ENCODE measurements around the gene KYAT1. TPM values are rescaled to one million over a fixed set of nuclear protein-coding genes. Genes with fewer than 3 reads are reported as not detected.

Gene KYAT1
- total RNA-seq, 2 experiments from 2014 or later = 17.0 to 18.6 TPM

DNA sequence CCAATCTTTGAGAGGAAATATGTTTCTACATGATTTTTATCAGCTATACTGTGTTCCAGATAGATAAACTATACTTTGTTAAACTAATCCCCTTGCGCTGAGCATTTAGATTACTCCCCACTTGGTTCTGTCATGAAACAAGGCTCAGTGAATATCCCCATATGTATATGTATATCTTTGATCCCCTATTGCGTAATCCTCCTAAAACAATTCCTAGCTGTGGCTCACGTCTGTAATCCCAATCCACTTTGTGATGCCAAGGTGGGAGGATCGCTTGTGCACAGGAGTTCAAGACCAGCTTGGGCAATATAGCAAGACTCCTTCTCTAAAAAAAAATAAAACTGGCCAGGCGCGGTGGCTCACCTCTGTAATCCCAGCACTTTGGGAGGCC lies 41.7 kb upstream of the KYAT1 start:
- TF ChIP-seq, protein P1, sequence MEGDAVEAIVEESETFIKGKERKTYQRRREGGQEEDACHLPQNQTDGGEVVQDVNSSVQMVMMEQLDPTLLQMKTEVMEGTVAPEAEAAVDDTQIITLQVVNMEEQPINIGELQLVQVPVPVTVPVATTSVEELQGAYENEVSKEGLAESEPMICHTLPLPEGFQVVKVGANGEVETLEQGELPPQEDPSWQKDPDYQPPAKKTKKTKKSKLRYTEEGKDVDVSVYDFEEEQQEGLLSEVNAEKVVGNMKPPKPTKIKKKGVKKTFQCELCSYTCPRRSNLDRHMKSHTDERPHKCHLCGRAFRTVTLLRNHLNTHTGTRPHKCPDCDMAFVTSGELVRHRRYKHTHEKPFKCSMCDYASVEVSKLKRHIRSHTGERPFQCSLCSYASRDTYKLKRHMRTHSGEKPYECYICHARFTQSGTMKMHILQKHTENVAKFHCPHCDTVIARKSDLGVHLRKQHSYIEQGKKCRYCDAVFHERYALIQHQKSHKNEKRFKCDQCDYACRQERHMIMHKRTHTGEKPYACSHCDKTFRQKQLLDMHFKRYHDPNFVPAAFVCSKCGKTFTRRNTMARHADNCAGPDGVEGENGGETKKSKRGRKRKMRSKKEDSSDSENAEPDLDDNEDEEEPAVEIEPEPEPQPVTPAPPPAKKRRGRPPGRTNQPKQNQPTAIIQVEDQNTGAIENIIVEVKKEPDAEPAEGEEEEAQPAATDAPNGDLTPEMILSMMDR (IDR thresholded peaks at IDR 0.05) = no peak
- H3K4me1 Mint-ChIP-seq (ENCODE audit: low read depth) = peaks cover 10% of the 10 kb centered on the region
- H3K4me3 Mint-ChIP-seq = no peak overlapping the region
- H3K9me3 Mint-ChIP-seq = no peaks in the 10 kb centered on the region
- intact Hi-C loops (cut with micrococcal nuclease) = no loop called here
- ChIA-PET POLR2A (interaction anchor here (0.6 to 1.6 kb wide), 3 partner anchors 42 to 199 kb away, joined by 3 to 5 read pairs (median 4); partner anchors contain the start of genes KYAT1, LRRC8A and ZDHHC12), CTCF (interaction anchor here (1.9 to 8.4 kb wide), 3 partner anchors 13 to 62 kb away, joined by 7 to 157 read pairs (median 87); partner anchors contain the start of genes KYAT1 and LRRC8A)
- no peaks in the 10 kb centered on the region for H3K27me3 Mint-ChIP-seq
- ATAC-seq (no peak), DNase-seq (no peak)
- H3K36me3 Mint-ChIP-seq (ENCODE audit: low read depth) = no peaks in the 10 kb centered on the region
- no peak overlapping the region for H3K27ac Mint-ChIP-seq

DNA sequence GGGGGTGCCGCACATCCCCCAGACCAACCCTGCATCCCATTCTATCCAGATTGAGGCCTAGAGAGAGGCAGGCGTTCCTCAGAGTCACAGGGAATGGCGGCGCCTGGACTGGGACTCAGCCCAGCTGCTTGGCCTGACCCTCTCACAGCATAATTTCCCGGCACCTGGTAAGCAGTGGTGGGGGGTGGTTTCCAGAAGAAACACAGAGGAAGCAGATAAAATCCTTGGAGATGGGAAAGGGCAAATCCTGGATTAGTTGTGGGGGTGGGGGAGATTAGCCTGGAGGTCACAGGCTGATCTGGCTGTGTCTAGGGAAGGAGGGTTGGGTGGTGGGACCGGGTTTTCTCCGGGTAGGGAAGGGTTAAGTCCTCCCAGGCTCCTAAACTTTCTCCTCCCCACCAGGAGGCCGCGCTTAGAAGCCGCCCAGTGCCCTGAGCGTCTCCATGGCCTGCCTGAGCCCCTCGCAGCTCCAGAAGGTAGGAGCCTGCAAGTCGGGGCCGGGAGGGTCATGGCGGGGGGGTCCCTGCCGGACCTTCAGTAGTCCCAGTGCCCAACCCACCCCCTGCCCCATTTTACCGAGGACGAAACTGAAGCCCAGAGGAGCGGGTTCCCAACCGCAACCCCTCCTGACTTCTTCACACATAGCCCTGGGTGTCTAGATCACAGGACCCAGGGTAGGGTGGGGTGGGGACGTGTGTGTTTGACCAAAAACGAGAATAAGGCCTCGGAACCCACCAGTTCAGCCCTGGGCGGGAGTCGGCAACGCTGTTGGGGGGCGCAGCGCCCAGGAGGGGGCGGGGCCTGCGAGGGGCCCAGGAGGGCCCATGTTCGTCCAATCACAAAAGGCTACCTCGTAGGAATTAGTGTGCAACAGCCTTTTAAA lies 40.4 kb upstream of the KYAT1 start:
- intact Hi-C loops (cut with micrococcal nuclease) = no loop called here
- ATAC-seq = peak; percentile 88
- Mint-ChIP-seq H3K9me3 (no peaks in the 10 kb centered on the region), H3K36me3 (ENCODE audit: low read depth) (peaks cover 1% of the 10 kb centered on the region), H3K27me3 (no peaks in the 10 kb centered on the region), H3K4me3 (no peak overlapping the region), H3K4me1 (ENCODE audit: low read depth) (peaks cover 10% of the 10 kb centered on the region), H3K27ac (no peak overlapping the region)
- CTCF ChIA-PET = interaction anchor here (8.4 kb wide), 1 partner anchor 60 kb away, joined by 157 read pairs; no protein-coding TSS in a partner anchor
- peak; percentile 53 for DNase-seq
- POLR2A ChIA-PET = interaction anchor here (0.9 to 1.6 kb wide), 3 partner anchors 21 to 103 kb away, joined by 3 to 5 read pairs (median 3); partner anchors contain the start of genes KYAT1 and LRRC8A
- TF ChIP-seq, protein P1 (IDR thresholded peaks at IDR 0.05) = no peak

DNA sequence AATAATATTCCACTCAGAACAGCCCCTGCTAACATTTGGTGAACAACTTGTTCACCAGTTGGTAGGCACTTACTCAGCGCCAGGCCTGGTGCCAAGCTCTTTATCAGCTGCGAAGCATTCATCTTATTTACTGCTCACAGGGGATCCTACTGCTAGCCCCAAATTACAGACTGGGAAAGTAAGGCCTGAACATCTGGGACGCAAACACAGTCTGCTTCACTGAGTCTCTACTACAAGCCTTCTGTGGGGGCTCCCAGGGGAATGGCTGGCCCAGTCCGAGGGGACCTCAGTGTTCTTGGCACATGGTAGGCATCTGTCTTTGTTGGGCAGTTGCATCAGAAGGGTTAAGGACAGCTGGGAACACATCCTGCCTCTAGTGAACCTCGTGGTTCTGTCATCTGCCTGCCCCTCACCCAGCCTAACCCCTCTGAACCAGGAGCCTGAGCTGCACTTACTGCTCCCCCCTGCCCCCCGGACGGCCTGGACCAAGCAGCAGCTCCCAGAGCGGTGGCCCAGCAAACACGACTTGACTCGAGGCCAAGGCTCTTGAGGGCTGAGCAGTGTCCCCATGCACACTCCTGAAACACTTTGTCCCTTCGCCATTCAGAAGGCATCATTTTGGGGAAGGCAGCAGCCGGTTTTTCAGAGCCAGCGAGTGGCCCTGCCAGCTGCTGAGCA lies 38.8 kb upstream of the KYAT1 start, which contains the start of gene PHYHD1:
TSS of gene PHYHD1 (plus strand) at position 602 of the 678 bp plus-strand sequence. CDS start 1,342 bp downstream, outside the sequence.
- Mint-ChIP-seq H3K4me1 (ENCODE audit: low read depth) (peaks cover 10% of the 10 kb centered on the region), H3K9me3 (no peaks in the 10 kb centered on the region), H3K4me3 (no peak within 1 kb of the TSS), H3K27me3 (no peaks in the 10 kb centered on the region), H3K27ac (no peak within 1 kb of the TSS), H3K36me3 (ENCODE audit: low read depth) (peaks cover 9% of the 10 kb centered on the region)
- ATAC-seq (no peak), DNase-seq (no peak)
- CTCF ChIA-PET = interaction anchor here (0.9 to 2.8 kb wide), 2 partner anchors 8 to 101 kb away, joined by 3 to 13 read pairs; no protein-coding TSS in a partner anchor
- intact Hi-C loops (cut with micrococcal nuclease) = no loop called here
- POLR2A ChIA-PET = interaction anchor here (1.4 kb wide), 1 partner anchor 19 kb away, joined by 3 read pairs; no protein-coding TSS in a partner anchor
- TF ChIP-seq, protein P1 (IDR thresholded peaks at IDR 0.05) = no peak

DNA sequence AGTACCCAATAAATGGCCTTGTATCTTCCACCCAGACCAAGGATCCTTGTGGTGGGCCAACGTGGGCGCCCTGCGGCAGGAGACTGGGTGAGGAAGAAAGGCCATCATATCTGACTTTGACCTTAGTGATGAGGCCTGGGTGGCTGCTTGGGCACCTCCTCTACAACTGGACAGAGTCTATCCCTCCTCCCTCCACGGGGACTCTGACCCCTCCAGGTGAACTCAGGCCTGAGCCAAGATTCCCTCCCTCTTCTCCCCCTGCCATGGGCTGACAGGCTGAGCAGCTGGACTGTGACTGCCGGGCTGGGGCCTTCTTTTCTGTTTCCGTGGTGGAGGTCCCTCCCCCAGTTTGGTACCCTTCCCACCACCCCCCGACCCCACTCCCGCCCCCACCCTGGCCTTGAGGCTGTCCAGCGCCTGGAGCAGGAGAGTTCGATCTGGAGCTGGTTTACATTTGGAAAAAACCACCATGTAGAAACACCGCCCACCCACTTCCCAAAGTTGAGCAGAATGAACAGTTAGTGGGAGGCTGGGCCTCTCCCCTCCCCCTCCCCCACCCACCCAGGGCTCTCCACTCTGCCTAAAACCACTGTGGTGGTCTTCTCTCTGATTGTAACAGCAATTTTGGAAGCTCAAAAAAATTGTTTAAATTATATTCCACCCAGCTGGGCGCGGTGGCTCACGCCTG lies 37.8 kb upstream of the KYAT1 start:
- DNase-seq (no peak), ATAC-seq (no peak)
- Mint-ChIP-seq H3K4me1 (ENCODE audit: low read depth) (peaks cover 13% of the 10 kb centered on the region), H3K4me3 (no peak overlapping the region), H3K27ac (peak overlapping the region; percentile 12), H3K9me3 (no peaks in the 10 kb centered on the region), H3K27me3 (no peaks in the 10 kb centered on the region), H3K36me3 (ENCODE audit: low read depth) (peaks cover 9% of the 10 kb centered on the region)
- intact Hi-C loops (cut with micrococcal nuclease) = no loop called here
- TF ChIP-seq, protein P1 (IDR thresholded peaks at IDR 0.05) = no peak
- ChIA-PET POLR2A (interaction anchor here (0.8 kb wide), 1 partner anchor 14 kb away, joined by 3 read pairs; no protein-coding TSS in a partner anchor), CTCF (interaction anchor here (0.9 to 2.8 kb wide), 3 partner anchors 8 to 100 kb away, joined by 3 to 13 read pairs (median 3); no protein-coding TSS in a partner anchor)
